ENCODE data around the gene RBL2. TPM values are rescaled to one million over a fixed set of nuclear protein-coding genes. Genes with fewer than 3 reads are reported as not detected.

The RBL2 gene
- total and polyA plus RNA-seq, 2 of the 13 experiments (the other 11 are each of a cell fraction or from before 2014, with no cell fraction given) = 41.2 to 60.9 TPM

DNA sequence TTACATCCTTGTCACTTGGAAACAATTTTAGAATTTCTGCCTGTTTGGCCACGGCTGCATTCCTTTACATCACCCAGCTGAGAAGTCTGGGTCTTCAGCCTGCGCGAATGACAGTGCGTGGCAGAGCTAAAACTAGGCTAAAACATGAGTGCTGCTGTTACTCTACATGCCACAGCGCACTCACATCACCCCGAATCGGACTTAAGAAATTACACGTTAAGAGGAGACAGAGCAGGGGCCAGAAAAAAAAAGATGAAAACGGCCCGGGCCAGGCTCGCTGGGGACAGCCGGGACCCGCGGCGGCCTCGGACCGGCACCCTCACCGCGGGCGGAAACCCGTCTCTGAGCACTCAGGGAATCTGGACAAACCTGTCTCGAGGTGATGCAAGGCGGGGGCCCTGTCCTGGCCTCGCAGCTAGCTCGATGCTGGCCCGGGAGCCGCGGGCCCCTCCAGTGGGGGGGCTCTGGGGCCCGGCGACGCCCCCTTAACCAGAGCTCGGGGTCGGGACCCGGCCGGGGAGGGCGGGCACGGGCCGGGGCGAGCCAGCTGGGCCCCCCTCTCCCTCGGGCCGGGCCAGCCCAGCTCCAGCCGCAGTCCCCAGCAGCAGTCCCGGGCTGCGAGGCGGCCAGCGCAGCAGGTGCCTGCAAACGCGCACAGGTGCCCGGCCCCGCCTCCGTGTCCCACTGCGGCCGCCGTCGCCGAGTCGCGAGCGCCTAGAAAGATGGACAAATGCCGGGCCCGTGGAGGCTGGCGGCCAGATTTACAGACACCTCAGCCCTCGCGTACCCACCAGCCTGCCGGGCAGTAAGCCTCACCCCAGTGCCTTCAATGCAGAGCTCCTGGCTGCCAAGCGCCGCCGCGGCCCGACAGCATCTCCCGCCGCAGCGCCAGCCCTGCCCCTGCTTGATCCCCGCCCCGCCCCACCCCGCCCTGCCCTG lies 68.3 kb downstream of the RBL2 start, which contains the start of gene AKTIP (continued):
- TF ChIP-seq, protein P1, sequence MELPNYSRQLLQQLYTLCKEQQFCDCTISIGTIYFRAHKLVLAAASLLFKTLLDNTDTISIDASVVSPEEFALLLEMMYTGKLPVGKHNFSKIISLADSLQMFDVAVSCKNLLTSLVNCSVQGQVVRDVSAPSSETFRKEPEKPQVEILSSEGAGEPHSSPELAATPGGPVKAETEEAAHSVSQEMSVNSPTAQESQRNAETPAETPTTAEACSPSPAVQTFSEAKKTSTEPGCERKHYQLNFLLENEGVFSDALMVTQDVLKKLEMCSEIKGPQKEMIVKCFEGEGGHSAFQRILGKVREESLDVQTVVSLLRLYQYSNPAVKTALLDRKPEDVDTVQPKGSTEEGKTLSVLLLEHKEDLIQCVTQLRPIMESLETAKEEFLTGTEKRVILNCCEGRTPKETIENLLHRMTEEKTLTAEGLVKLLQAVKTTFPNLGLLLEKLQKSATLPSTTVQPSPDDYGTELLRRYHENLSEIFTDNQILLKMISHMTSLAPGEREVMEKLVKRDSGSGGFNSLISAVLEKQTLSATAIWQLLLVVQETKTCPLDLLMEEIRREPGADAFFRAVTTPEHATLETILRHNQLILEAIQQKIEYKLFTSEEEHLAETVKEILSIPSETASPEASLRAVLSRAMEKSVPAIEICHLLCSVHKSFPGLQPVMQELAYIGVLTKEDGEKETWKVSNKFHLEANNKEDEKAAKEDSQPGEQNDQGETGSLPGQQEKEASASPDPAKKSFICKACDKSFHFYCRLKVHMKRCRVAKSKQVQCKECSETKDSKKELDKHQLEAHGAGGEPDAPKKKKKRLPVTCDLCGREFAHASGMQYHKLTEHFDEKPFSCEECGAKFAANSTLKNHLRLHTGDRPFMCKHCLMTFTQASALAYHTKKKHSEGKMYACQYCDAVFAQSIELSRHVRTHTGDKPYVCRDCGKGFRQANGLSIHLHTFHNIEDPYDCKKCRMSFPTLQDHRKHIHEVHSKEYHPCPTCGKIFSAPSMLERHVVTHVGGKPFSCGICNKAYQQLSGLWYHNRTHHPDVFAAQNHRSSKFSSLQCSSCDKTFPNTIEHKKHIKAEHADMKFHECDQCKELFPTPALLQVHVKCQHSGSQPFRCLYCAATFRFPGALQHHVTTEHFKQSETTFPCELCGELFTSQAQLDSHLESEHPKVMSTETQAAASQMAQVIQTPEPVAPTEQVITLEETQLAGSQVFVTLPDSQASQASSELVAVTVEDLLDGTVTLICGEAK (IDR thresholded peaks at IDR 0.05) = no peak
- TF ChIP-seq, protein P1 (CRISPR knock-in tag; IDR thresholded peaks at IDR 0.05) = no peak
- TF ChIP-seq, protein P2, sequence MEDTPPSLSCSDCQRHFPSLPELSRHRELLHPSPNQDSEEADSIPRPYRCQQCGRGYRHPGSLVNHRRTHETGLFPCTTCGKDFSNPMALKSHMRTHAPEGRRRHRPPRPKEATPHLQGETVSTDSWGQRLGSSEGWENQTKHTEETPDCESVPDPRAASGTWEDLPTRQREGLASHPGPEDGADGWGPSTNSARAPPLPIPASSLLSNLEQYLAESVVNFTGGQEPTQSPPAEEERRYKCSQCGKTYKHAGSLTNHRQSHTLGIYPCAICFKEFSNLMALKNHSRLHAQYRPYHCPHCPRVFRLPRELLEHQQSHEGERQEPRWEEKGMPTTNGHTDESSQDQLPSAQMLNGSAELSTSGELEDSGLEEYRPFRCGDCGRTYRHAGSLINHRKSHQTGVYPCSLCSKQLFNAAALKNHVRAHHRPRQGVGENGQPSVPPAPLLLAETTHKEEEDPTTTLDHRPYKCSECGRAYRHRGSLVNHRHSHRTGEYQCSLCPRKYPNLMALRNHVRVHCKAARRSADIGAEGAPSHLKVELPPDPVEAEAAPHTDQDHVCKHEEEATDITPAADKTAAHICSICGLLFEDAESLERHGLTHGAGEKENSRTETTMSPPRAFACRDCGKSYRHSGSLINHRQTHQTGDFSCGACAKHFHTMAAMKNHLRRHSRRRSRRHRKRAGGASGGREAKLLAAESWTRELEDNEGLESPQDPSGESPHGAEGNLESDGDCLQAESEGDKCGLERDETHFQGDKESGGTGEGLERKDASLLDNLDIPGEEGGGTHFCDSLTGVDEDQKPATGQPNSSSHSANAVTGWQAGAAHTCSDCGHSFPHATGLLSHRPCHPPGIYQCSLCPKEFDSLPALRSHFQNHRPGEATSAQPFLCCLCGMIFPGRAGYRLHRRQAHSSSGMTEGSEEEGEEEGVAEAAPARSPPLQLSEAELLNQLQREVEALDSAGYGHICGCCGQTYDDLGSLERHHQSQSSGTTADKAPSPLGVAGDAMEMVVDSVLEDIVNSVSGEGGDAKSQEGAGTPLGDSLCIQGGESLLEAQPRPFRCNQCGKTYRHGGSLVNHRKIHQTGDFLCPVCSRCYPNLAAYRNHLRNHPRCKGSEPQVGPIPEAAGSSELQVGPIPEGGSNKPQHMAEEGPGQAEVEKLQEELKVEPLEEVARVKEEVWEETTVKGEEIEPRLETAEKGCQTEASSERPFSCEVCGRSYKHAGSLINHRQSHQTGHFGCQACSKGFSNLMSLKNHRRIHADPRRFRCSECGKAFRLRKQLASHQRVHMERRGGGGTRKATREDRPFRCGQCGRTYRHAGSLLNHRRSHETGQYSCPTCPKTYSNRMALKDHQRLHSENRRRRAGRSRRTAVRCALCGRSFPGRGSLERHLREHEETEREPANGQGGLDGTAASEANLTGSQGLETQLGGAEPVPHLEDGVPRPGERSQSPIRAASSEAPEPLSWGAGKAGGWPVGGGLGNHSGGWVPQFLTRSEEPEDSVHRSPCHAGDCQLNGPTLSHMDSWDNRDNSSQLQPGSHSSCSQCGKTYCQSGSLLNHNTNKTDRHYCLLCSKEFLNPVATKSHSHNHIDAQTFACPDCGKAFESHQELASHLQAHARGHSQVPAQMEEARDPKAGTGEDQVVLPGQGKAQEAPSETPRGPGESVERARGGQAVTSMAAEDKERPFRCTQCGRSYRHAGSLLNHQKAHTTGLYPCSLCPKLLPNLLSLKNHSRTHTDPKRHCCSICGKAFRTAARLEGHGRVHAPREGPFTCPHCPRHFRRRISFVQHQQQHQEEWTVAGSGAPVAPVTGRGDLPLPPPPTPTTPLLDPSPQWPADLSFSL (CRISPR knock-in tag; IDR thresholded peaks at IDR 0.05) = no peak
- TF ChIP-seq, protein P3, sequence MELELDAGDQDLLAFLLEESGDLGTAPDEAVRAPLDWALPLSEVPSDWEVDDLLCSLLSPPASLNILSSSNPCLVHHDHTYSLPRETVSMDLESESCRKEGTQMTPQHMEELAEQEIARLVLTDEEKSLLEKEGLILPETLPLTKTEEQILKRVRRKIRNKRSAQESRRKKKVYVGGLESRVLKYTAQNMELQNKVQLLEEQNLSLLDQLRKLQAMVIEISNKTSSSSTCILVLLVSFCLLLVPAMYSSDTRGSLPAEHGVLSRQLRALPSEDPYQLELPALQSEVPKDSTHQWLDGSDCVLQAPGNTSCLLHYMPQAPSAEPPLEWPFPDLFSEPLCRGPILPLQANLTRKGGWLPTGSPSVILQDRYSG (CRISPR knock-in tag; IDR thresholded peaks at IDR 0.05) = 0 out of 2 replicates have a peak, but pooled peaks have one; percentile 35
- TF ChIP-seq, protein P4, sequence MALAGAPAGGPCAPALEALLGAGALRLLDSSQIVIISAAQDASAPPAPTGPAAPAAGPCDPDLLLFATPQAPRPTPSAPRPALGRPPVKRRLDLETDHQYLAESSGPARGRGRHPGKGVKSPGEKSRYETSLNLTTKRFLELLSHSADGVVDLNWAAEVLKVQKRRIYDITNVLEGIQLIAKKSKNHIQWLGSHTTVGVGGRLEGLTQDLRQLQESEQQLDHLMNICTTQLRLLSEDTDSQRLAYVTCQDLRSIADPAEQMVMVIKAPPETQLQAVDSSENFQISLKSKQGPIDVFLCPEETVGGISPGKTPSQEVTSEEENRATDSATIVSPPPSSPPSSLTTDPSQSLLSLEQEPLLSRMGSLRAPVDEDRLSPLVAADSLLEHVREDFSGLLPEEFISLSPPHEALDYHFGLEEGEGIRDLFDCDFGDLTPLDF (CRISPR knock-in tag; IDR thresholded peaks at IDR 0.05) = 0 out of 2 replicates have a peak, but pooled peaks have one; percentile 34
- TF ChIP-seq, protein P5, sequence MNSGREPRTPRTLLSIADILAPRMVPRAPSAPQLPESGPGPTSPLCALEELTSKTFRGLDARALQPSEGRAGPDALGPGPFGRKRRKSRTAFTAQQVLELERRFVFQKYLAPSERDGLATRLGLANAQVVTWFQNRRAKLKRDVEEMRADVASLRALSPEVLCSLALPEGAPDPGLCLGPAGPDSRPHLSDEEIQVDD (CRISPR knock-in tag; IDR thresholded peaks at IDR 0.05; ENCODE audit: borderline replicate concordance) = no peak
- no peak for TF ChIP-seq SIX1 (CRISPR knock-in tag; IDR thresholded peaks at IDR 0.05; ENCODE audit: borderline replicate concordance)
- TF ChIP-seq ATF7 (IDR thresholded peaks at IDR 0.05) = no peak
- no peak for TF ChIP-seq ATF7 (CRISPR knock-in tag; IDR thresholded peaks at IDR 0.05)

Data from HepG2 (cell line).